ENCODE measurements around the gene PRKRA.

PRKRA gene

DNA sequence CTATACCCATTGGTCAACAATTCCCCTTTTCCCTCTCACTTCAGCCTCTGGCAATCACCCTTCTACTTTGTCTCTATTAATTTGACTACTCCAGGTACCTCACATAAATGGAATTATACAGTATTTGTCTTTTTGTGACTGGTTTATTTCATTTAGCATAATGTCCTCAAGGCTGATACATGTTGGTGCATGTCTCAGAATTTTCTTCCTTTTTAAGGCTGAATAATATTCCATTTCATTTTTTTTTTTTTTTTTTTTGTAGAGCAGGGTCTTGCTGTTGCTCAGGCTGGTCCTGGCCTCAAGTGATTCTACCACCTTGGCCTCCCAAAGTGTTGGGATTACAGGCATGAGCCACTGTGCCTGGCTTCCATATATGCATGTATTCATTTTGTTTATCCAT is 25.5 kb upstream of the PRKRA start:
- ATAC-seq, result no peak
- TF ChIP-seq TCF4 (CRISPR knock-in tag; IDR thresholded peaks at IDR 0.05; ENCODE audit: borderline replicate concordance) (no peak), ISL1 (CRISPR knock-in tag; IDR thresholded peaks at IDR 0.05) (no peak), BACH2 (CRISPR knock-in tag; IDR thresholded peaks at IDR 0.05; ENCODE audit: borderline replicate concordance) (no peak), CSDC2 (CRISPR knock-in tag; IDR thresholded peaks at IDR 0.05) (no peak), ZNF8 (CRISPR knock-in tag; IDR thresholded peaks at IDR 0.05) (no peak), ZNF565 (CRISPR knock-in tag; conservative IDR thresholded peaks at IDR 0.05; ENCODE audit: low read depth) (no peak), ZFP30 (CRISPR knock-in tag; IDR thresholded peaks at IDR 0.05) (no peak), ESRRG (CRISPR knock-in tag; IDR thresholded peaks at IDR 0.05) (no peak), ZFP3 (CRISPR knock-in tag; IDR thresholded peaks at IDR 0.05) (no peak), RARB (CRISPR knock-in tag; IDR thresholded peaks at IDR 0.05) (no peak), TOX (CRISPR knock-in tag; IDR thresholded peaks at IDR 0.05; ENCODE audit: borderline replicate concordance) (no peak), GLIS3 (CRISPR knock-in tag; IDR thresholded peaks at IDR 0.05) (no peak)
- TF ChIP-seq, protein P1, sequence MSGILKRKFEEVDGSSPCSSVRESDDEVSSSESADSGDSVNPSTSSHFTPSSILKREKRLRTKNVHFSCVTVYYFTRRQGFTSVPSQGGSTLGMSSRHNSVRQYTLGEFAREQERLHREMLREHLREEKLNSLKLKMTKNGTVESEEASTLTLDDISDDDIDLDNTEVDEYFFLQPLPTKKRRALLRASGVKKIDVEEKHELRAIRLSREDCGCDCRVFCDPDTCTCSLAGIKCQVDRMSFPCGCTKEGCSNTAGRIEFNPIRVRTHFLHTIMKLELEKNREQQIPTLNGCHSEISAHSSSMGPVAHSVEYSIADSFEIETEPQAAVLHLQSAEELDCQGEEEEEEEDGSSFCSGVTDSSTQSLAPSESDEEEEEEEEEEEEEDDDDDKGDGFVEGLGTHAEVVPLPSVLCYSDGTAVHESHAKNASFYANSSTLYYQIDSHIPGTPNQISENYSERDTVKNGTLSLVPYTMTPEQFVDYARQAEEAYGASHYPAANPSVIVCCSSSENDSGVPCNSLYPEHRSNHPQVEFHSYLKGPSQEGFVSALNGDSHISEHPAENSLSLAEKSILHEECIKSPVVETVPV (CRISPR knock-in tag; IDR thresholded peaks at IDR 0.05), result no peak
- TF ChIP-seq, protein P2, sequence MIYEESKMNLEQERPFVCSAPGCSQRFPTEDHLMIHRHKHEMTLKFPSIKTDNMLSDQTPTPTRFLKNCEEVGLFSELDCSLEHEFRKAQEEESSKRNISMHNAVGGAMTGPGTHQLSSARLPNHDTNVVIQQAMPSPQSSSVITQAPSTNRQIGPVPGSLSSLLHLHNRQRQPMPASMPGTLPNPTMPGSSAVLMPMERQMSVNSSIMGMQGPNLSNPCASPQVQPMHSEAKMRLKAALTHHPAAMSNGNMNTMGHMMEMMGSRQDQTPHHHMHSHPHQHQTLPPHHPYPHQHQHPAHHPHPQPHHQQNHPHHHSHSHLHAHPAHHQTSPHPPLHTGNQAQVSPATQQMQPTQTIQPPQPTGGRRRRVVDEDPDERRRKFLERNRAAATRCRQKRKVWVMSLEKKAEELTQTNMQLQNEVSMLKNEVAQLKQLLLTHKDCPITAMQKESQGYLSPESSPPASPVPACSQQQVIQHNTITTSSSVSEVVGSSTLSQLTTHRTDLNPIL (CRISPR knock-in tag; IDR thresholded peaks at IDR 0.05; ENCODE audit: low read depth), result no peak

DNA sequence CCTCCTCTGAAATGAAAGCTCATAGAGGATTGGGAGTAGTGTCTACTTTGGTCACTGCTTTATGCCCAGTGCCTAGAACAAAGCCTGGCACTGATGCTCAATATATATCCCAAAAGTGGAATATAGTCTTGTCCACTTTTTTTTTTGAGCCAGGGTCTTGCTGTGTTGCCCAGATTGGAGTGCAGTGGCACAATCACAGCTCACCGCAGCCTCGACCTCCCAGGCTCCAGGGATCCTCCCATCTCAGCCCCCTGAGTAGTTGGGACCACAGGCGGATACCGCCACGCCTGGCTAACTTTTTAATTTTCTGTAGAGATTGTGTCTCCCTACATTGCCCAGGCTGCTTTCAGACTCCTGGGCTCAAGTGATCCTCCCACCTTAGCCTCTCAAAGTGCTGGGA is 23.6 kb upstream of the PRKRA start:
- no peak for ATAC-seq
- TF ChIP-seq RARB (CRISPR knock-in tag; IDR thresholded peaks at IDR 0.05) (no peak), TOX (CRISPR knock-in tag; IDR thresholded peaks at IDR 0.05; ENCODE audit: borderline replicate concordance) (no peak), BACH2 (CRISPR knock-in tag; IDR thresholded peaks at IDR 0.05; ENCODE audit: borderline replicate concordance) (no peak), ZFP30 (CRISPR knock-in tag; IDR thresholded peaks at IDR 0.05) (no peak), ESRRG (CRISPR knock-in tag; IDR thresholded peaks at IDR 0.05) (no peak), GLIS3 (CRISPR knock-in tag; IDR thresholded peaks at IDR 0.05) (no peak), SNAI2 (CRISPR knock-in tag; IDR thresholded peaks at IDR 0.05) (no peak), TCF4 (CRISPR knock-in tag; IDR thresholded peaks at IDR 0.05; ENCODE audit: borderline replicate concordance) (no peak), ARNTL (CRISPR knock-in tag; IDR thresholded peaks at IDR 0.05; ENCODE audit: borderline replicate concordance, low read depth) (no peak), ZNF70 (CRISPR knock-in tag; IDR thresholded peaks at IDR 0.05) (no peak), OSR1 (CRISPR knock-in tag; IDR thresholded peaks at IDR 0.05) (no peak), ZFP3 (CRISPR knock-in tag; IDR thresholded peaks at IDR 0.05) (no peak), ZC3H10 (CRISPR knock-in tag; IDR thresholded peaks at IDR 0.05) (no peak), CSDC2 (CRISPR knock-in tag; IDR thresholded peaks at IDR 0.05) (no peak), ISL1 (CRISPR knock-in tag; IDR thresholded peaks at IDR 0.05) (no peak), PPARA (CRISPR knock-in tag; IDR thresholded peaks at IDR 0.05; ENCODE audit: borderline replicate concordance) (no peak)
- TF ChIP-seq, protein P2 (CRISPR knock-in tag; IDR thresholded peaks at IDR 0.05; ENCODE audit: low read depth), result no peak
- TF ChIP-seq, protein P1 (CRISPR knock-in tag; IDR thresholded peaks at IDR 0.05), result no peak
- TF ChIP-seq, protein P3, sequence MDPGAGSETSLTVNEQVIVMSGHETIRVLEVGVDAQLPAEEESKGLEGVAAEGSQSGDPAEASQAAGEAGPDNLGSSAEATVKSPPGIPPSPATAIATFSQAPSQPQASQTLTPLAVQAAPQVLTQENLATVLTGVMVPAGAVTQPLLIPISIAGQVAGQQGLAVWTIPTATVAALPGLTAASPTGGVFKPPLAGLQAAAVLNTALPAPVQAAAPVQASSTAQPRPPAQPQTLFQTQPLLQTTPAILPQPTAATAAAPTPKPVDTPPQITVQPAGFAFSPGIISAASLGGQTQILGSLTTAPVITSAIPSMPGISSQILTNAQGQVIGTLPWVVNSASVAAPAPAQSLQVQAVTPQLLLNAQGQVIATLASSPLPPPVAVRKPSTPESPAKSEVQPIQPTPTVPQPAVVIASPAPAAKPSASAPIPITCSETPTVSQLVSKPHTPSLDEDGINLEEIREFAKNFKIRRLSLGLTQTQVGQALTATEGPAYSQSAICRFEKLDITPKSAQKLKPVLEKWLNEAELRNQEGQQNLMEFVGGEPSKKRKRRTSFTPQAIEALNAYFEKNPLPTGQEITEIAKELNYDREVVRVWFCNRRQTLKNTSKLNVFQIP (CRISPR knock-in tag; IDR thresholded peaks at IDR 0.05; ENCODE audit: borderline replicate concordance, low read depth), result no peak
- TF ChIP-seq, protein P4, sequence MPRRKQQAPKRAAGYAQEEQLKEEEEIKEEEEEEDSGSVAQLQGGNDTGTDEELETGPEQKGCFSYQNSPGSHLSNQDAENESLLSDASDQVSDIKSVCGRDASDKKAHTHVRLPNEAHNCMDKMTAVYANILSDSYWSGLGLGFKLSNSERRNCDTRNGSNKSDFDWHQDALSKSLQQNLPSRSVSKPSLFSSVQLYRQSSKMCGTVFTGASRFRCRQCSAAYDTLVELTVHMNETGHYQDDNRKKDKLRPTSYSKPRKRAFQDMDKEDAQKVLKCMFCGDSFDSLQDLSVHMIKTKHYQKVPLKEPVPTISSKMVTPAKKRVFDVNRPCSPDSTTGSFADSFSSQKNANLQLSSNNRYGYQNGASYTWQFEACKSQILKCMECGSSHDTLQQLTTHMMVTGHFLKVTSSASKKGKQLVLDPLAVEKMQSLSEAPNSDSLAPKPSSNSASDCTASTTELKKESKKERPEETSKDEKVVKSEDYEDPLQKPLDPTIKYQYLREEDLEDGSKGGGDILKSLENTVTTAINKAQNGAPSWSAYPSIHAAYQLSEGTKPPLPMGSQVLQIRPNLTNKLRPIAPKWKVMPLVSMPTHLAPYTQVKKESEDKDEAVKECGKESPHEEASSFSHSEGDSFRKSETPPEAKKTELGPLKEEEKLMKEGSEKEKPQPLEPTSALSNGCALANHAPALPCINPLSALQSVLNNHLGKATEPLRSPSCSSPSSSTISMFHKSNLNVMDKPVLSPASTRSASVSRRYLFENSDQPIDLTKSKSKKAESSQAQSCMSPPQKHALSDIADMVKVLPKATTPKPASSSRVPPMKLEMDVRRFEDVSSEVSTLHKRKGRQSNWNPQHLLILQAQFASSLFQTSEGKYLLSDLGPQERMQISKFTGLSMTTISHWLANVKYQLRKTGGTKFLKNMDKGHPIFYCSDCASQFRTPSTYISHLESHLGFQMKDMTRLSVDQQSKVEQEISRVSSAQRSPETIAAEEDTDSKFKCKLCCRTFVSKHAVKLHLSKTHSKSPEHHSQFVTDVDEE (CRISPR knock-in tag; IDR thresholded peaks at IDR 0.05), result no peak
